Limb (tissue), 2 donors: Measurements from ENCODE around the gene PWWP2B.

ENCODE experiments used
- DNase-seq, 2 donors: peaks; one replicate each; pipeline ENCODE4 v3.0.0-alpha.2; 2016; ENCODE audit errors: extremely low spot score in 2 of 2

PWWP2B gene

GRCh38 chr10:132407243-132407746 lies 10.3 kb downstream of the PWWP2B start:
- no peak for DNase-seq

GRCh38 chr10:132407846-132408278 lies 10.9 kb downstream of the PWWP2B start:
- DNase-seq, result no peak

GRCh38 chr10:132408367-132408781 lies 11.4 kb downstream of the PWWP2B start:
- no peak for DNase-seq

- DNase-seq, result no peak
Observed at GRCh38 chr10:132408823-132409666, 12.0 kb downstream of the PWWP2B start.

- no peak for DNase-seq
Observed at GRCh38 chr10:132409667-132410028, 12.6 kb downstream of the PWWP2B start.

GRCh38 chr10:132410056-132410778 lies 13.2 kb downstream of the PWWP2B start:
- no peak for DNase-seq

- no peak for DNase-seq
Observed at GRCh38 chr10:132410779-132411532, 14.0 kb downstream of the PWWP2B start.

GRCh38 chr10:132411561-132412253 lies 14.7 kb downstream of the PWWP2B start:
- DNase-seq, result no peak

- no peak for DNase-seq
Observed at GRCh38 chr10:132412316-132413192, 15.6 kb downstream of the PWWP2B start.

- DNase-seq, result no peak
Observed at GRCh38 chr10:132413226-132414205, 16.5 kb downstream of the PWWP2B start.

- DNase-seq, result no peak
Observed at GRCh38 chr10:132414402-132415016, 17.5 kb downstream of the PWWP2B start.

- no peak for DNase-seq
Observed at GRCh38 chr10:132415255-132415654, 18.3 kb downstream of the PWWP2B start.

GRCh38 chr10:132415956-132416355 lies 19.0 kb downstream of the PWWP2B start:
- no peak for DNase-seq

GRCh38 chr10:132416566-132417256 lies 19.7 kb downstream of the PWWP2B start:
- no peak for DNase-seq

- no peak for DNase-seq
Observed at GRCh38 chr10:132417257-132417910, 20.4 kb downstream of the PWWP2B start.

- DNase-seq, result no peak
Observed at GRCh38 chr10:132417957-132418441, 21.0 kb downstream of the PWWP2B start.
